Measurements from ENCODE around the gene PREPL. TPM values are rescaled to one million over a fixed set of nuclear protein-coding genes. Genes with fewer than 3 reads are reported as not detected.

PREPL gene
- total and polyA plus RNA-seq, 9 of the 15 experiments (the other 6 are each of a cell fraction or from before 2014, with no cell fraction given): 11.6 to 58.9 (median 27.2) TPM

GRCh38 chr2:44326548-44327264 is 34.6 kb downstream of the PREPL start (continued):
- no peak for TF ChIP-seq ZNF280A (IDR thresholded peaks at IDR 0.05; ENCODE audit: low read depth, partially characterized antibody)
- TF ChIP-seq BACH1 (tag; IDR thresholded peaks at IDR 0.05): no peak
- no peak for TF ChIP-seq HNRNPUL1 (IDR thresholded peaks at IDR 0.05; ENCODE audit: low read length)

GRCh38 chr2:44325897-44326296 is 35.4 kb downstream of the PREPL start:
- Histone ChIP-seq H3K4me2 (ENCODE audit: insufficient read depth, low read length) (no peak overlapping the region), H3K4me1 (replicated peaks in 1 of 2; ENCODE audit: control insufficient read depth in 2 of 2, insufficient read depth in 2 of 2, low read length in 2 of 2) (peaks cover 4 to 7% of the 10 kb centered on the region in 2 experiments; a peak in 3 of 5 replicates), H3K79me2 (ENCODE audit: control insufficient read depth, insufficient read depth, low read length) (no peaks in the 10 kb centered on the region), H3K27me3 (ENCODE audit: control insufficient read depth in 2 of 2, insufficient read depth in 2 of 2, low read length in 2 of 2) (no peaks in the 10 kb centered on the region), H3K9me1 (ENCODE audit: control insufficient read depth, insufficient read depth, low read length) (no peaks in the 10 kb centered on the region), H3K27ac (ENCODE audit: extremely low read depth, low read depth, low read length) (no peak overlapping the region), H3K9ac (ENCODE audit: insufficient read depth in 1 of 2, low read depth in 2 of 2, low read length in 2 of 2) (no peak overlapping the region), H3K4me3 (no peak overlapping the region), H4K20me1 (replicated peaks; ENCODE audit: control insufficient read depth, insufficient read depth, low read length) (no peaks in the 10 kb centered on the region), H2AFZ (ENCODE audit: low read depth, low read length) (no peak overlapping the region), H3K9me3 (replicated peaks; ENCODE audit: control insufficient read depth, insufficient read depth, low read depth, low read length) (no peaks in the 10 kb centered on the region), H3K36me3 (ENCODE audit: control insufficient read depth, insufficient read depth, low read length) (peaks cover 60% of the 10 kb centered on the region)
- intact Hi-C loops (cut with micrococcal nuclease): no loop called here
- ATAC-seq (no peak), DNase-seq (ENCODE audit: extremely low read depth in 1 of 4, low spot score in 3 of 4) (no peak), FAIRE-seq (no peak)
- 70% methylated on average over 4 of the region's 4 CpGs for WGBS (ENCODE audit: insufficient coverage, low coverage, missing lambda C conversion rate)
- BruUV-seq (replicated peaks): no TSS peak
- ChIA-PET CTCF (ENCODE audit: low intra/inter-chr PET ratio) (no interaction called here), POLR2A (interaction anchor here (0.7 to 1.2 kb wide), 2 partner anchors 11 to 220 kb away, joined by 3 to 4 read pairs; no protein-coding TSS in a partner anchor)
- in situ Hi-C loops (cut with MboI): no loop called here
- TF ChIP-seq NUFIP1 (IDR thresholded peaks at IDR 0.05; ENCODE audit: partially characterized antibody) (no peak), ATF7 (IDR thresholded peaks at IDR 0.05) (no peak), GABPB1 (CRISPR knock-in tag; IDR thresholded peaks at IDR 0.05) (no peak), KDM2B (CRISPR knock-in tag; IDR thresholded peaks at IDR 0.05) (no peak), ETV1 (tag; conservative IDR thresholded peaks at IDR 0.05; ENCODE audit: low read depth) (no peak), EHMT2 (IDR thresholded peaks at IDR 0.05) (no peak), ADNP (tag; IDR thresholded peaks at IDR 0.05) (no peak), CEBPG (CRISPR knock-in tag; IDR thresholded peaks at IDR 0.05) (no peak), CEBPG (tag; conservative IDR thresholded peaks at IDR 0.05 in 1 of 2, IDR thresholded peaks at IDR 0.05 in 1 of 2) (no peak), CAMTA2 (CRISPR knock-in tag; conservative IDR thresholded peaks at IDR 0.05) (no peak), ZNF24 (IDR thresholded peaks at IDR 0.05) (no peak), HDAC1 (IDR thresholded peaks at IDR 0.05) (no peak)
- TF ChIP-seq, protein P1, sequence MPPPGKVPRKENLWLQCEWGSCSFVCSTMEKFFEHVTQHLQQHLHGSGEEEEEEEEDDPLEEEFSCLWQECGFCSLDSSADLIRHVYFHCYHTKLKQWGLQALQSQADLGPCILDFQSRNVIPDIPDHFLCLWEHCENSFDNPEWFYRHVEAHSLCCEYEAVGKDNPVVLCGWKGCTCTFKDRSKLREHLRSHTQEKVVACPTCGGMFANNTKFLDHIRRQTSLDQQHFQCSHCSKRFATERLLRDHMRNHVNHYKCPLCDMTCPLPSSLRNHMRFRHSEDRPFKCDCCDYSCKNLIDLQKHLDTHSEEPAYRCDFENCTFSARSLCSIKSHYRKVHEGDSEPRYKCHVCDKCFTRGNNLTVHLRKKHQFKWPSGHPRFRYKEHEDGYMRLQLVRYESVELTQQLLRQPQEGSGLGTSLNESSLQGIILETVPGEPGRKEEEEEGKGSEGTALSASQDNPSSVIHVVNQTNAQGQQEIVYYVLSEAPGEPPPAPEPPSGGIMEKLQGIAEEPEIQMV (tag; conservative IDR thresholded peaks at IDR 0.05; ENCODE audit: low read depth): no peak
- TF ChIP-seq, protein P2, sequence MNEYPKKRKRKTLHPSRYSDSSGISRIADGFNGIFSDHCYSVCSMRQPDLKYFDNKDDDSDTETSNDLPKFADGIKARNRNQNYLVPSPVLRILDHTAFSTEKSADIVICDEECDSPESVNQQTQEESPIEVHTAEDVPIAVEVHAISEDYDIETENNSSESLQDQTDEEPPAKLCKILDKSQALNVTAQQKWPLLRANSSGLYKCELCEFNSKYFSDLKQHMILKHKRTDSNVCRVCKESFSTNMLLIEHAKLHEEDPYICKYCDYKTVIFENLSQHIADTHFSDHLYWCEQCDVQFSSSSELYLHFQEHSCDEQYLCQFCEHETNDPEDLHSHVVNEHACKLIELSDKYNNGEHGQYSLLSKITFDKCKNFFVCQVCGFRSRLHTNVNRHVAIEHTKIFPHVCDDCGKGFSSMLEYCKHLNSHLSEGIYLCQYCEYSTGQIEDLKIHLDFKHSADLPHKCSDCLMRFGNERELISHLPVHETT (CRISPR knock-in tag; conservative IDR thresholded peaks at IDR 0.05 in 1 of 2, IDR thresholded peaks at IDR 0.05 in 1 of 2): no peak

Measured in K562 (cell line).